ENCODE results near the gene CWF19L2. TPM values are rescaled to one million over a fixed set of nuclear protein-coding genes. Genes with fewer than 3 reads are reported as not detected.

Gene CWF19L2
- total RNA-seq, 1 experiment from 2014 or later = 3.7 TPM

GRCh38 chr11:107385361-107385981 is 72.2 kb downstream of the CWF19L2 start:
- Histone ChIP-seq H3K27me3 (no peaks in the 10 kb centered on the region), H3K36me3 (peaks cover 2% of the 10 kb centered on the region; the same call in 1 of the 2 replicates), H3K4me3 (no peak overlapping the region), H3K9me3 (no peaks in the 10 kb centered on the region)
- DNase-seq = no peak

GRCh38 chr11:107384144-107384852 is 73.3 kb downstream of the CWF19L2 start:
- DNase-seq = no peak
- H3K36me3 ChIP-seq = no peaks in the 10 kb centered on the region; the same call in 1 of the 2 replicates
- H3K4me3 ChIP-seq = no peak overlapping the region

GRCh38 chr11:107372439-107372838 is 85.2 kb downstream of the CWF19L2 start:
- H3K4me3 ChIP-seq = no peak overlapping the region

More at GRCh38 chr11:107384144-107384852, 73.3 kb downstream of the CWF19L2 start:
- Histone ChIP-seq H3K9me3 (no peaks in the 10 kb centered on the region), H3K27me3 (no peaks in the 10 kb centered on the region)

GRCh38 chr11:107370390-107370789 is 87.2 kb downstream of the CWF19L2 start:
- no peak for DNase-seq
- Histone ChIP-seq H3K9me3 (no peaks in the 10 kb centered on the region), H3K36me3 (no peaks in the 10 kb centered on the region), H3K27me3 (no peaks in the 10 kb centered on the region), H3K4me3 (no peak overlapping the region)

More at GRCh38 chr11:107372439-107372838, 85.2 kb downstream of the CWF19L2 start:
- no peak for DNase-seq
- no peaks in the 10 kb centered on the region for H3K9me3 ChIP-seq
- no peaks in the 10 kb centered on the region for H3K27me3 ChIP-seq
- no peaks in the 10 kb centered on the region for H3K36me3 ChIP-seq

- no peaks in the 10 kb centered on the region for H3K36me3 ChIP-seq
- no peak overlapping the region for H3K4me3 ChIP-seq
- no peaks in the 10 kb centered on the region for H3K9me3 ChIP-seq
- H3K27me3 ChIP-seq = no peaks in the 10 kb centered on the region
- no peak for DNase-seq
Observed at GRCh38 chr11:107359701-107360100, 97.9 kb downstream of the CWF19L2 start.

GRCh38 chr11:107357877-107358276 is 99.7 kb downstream of the CWF19L2 start:
- Histone ChIP-seq H3K36me3 (no peaks in the 10 kb centered on the region), H3K4me3 (no peak overlapping the region), H3K27me3 (no peaks in the 10 kb centered on the region), H3K9me3 (no peaks in the 10 kb centered on the region)
- DNase-seq = no peak

GRCh38 chr11:107354780-107355179 is 102.8 kb downstream of the CWF19L2 start:
- no peak for DNase-seq
- H3K27me3 ChIP-seq = no peaks in the 10 kb centered on the region
- H3K36me3 ChIP-seq = 0 out of 2 replicates have a peak, but pooled peaks cover 3% of the 10 kb centered on the region
- H3K4me3 ChIP-seq = no peak overlapping the region
- no peaks in the 10 kb centered on the region for H3K9me3 ChIP-seq

- DNase-seq = no peak
- Histone ChIP-seq H3K36me3 (no peaks in the 10 kb centered on the region), H3K9me3 (no peaks in the 10 kb centered on the region), H3K27me3 (no peaks in the 10 kb centered on the region), H3K4me3 (no peak overlapping the region)
Observed at GRCh38 chr11:107337917-107338316, 119.7 kb downstream of the CWF19L2 start.

GRCh38 chr11:107331728-107332127 is 125.9 kb downstream of the CWF19L2 start:
- DNase-seq = no peak
- Histone ChIP-seq H3K4me3 (no peak overlapping the region), H3K27me3 (no peaks in the 10 kb centered on the region), H3K9me3 (no peaks in the 10 kb centered on the region), H3K36me3 (no peaks in the 10 kb centered on the region)

GRCh38 chr11:107329164-107329563 is 128.5 kb downstream of the CWF19L2 start:
- Histone ChIP-seq H3K4me3 (no peak overlapping the region), H3K27me3 (no peaks in the 10 kb centered on the region), H3K9me3 (no peaks in the 10 kb centered on the region), H3K36me3 (no peaks in the 10 kb centered on the region)
- no peak for DNase-seq

- no peak for DNase-seq
- Histone ChIP-seq H3K9me3 (peaks cover 7% of the 10 kb centered on the region), H3K27me3 (no peaks in the 10 kb centered on the region), H3K4me3 (no peak overlapping the region), H3K36me3 (peaks cover 6% of the 10 kb centered on the region)
Observed at GRCh38 chr11:107316426-107316825, 141.2 kb downstream of the CWF19L2 start.

GRCh38 chr11:107307991-107308390 is 149.6 kb downstream of the CWF19L2 start:
- H3K9me3 ChIP-seq = no peaks in the 10 kb centered on the region
- no peaks in the 10 kb centered on the region for H3K27me3 ChIP-seq
- no peaks in the 10 kb centered on the region; the same call in 1 of the 2 replicates for H3K36me3 ChIP-seq
- H3K4me3 ChIP-seq = no peak overlapping the region
- no peak for DNase-seq

- H3K36me3 ChIP-seq = no peaks in the 10 kb centered on the region
- H3K27me3 ChIP-seq = no peaks in the 10 kb centered on the region
- DNase-seq = no peak
- no peak overlapping the region for H3K4me3 ChIP-seq
- H3K9me3 ChIP-seq = no peaks in the 10 kb centered on the region
Observed at GRCh38 chr11:107301878-107302277, 155.7 kb downstream of the CWF19L2 start.

- Histone ChIP-seq H3K36me3 (no peaks in the 10 kb centered on the region), H3K4me3 (no peak overlapping the region), H3K27me3 (no peaks in the 10 kb centered on the region), H3K9me3 (no peaks in the 10 kb centered on the region)
- DNase-seq = no peak
Observed at GRCh38 chr11:107293677-107294344, 163.8 kb downstream of the CWF19L2 start.

GRCh38 chr11:107282195-107282594 is 175.4 kb downstream of the CWF19L2 start:
- H3K27me3 ChIP-seq = no peaks in the 10 kb centered on the region
- DNase-seq = no peak
- H3K9me3 ChIP-seq = no peaks in the 10 kb centered on the region
- H3K4me3 ChIP-seq = no peak overlapping the region
- H3K36me3 ChIP-seq = no peaks in the 10 kb centered on the region

Measured in MG63 (cell line).